ENCODE results near the gene FASTKD1.
"Not testable (repeated sequence)": the region's sequence is repeated elsewhere in the genome, so short reads cannot be mapped to it uniquely, and the experiment has no call there.

The FASTKD1 gene

GRCh38 chr2:169582552-169583266 is 9.0 kb upstream of the FASTKD1 start:
- DNase-seq, H3K27ac Mint-ChIP-seq, H3K4me3 Mint-ChIP-seq, H3K27me3 Mint-ChIP-seq: not testable (repeated sequence)
- Mint-ChIP-seq H3K36me3 (peaks cover 28% of the 10 kb centered on the region), H3K4me1 (peaks cover 25% of the 10 kb centered on the region), H3K9me3 (peaks cover 15% of the 10 kb centered on the region)
- CTCF ChIA-PET, result interaction anchor here (0.6 kb wide), 1 partner anchor 165 kb away, joined by 3 read pairs; no protein-coding TSS in a partner anchor

GRCh38 chr2:169579044-169579443 is 5.4 kb upstream of the FASTKD1 start:
- no peak for DNase-seq
- no peak overlapping the region for H3K27ac Mint-ChIP-seq
- peaks cover 14% of the 10 kb centered on the region for H3K9me3 Mint-ChIP-seq
- H3K36me3 Mint-ChIP-seq, result peaks cover 11% of the 10 kb centered on the region
- CTCF ChIA-PET, result no interaction called here
- H3K4me3 Mint-ChIP-seq, result no peak overlapping the region
- H3K4me1 Mint-ChIP-seq, result peaks cover 5% of the 10 kb centered on the region
- peaks cover 6% of the 10 kb centered on the region for H3K27me3 Mint-ChIP-seq

GRCh38 chr2:169575264-169575663 is 1.6 kb upstream of the FASTKD1 start:
- DNase-seq, H3K36me3 Mint-ChIP-seq, H3K9me3 Mint-ChIP-seq, CTCF ChIA-PET, H3K27me3 Mint-ChIP-seq, H3K4me3 Mint-ChIP-seq, H3K27ac Mint-ChIP-seq: not testable (repeated sequence)
- H3K4me1 Mint-ChIP-seq, result peaks cover 24% of the 10 kb centered on the region

- Mint-ChIP-seq H3K36me3 (peaks cover 14% of the 10 kb centered on the region), H3K4me1 (peaks cover 30% of the 10 kb centered on the region)
- DNase-seq, H3K4me3 Mint-ChIP-seq, H3K27me3 Mint-ChIP-seq, H3K27ac Mint-ChIP-seq, H3K9me3 Mint-ChIP-seq, CTCF ChIA-PET: not testable (repeated sequence)
These were observed 874 bp upstream of the FASTKD1 start for GRCh38 chr2:169574539-169574938.

- CTCF ChIA-PET, result interaction anchor here (0.7 kb wide), 1 partner anchor 10 kb away, joined by 4 read pairs; the partner anchor contains the start of gene PPIG
- Mint-ChIP-seq H3K27me3 (peaks cover 4% of the 10 kb centered on the region), H3K27ac (peak overlapping the region; percentile 87), H3K4me1 (peaks cover 34% of the 10 kb centered on the region), H3K36me3 (peaks cover 18% of the 10 kb centered on the region), H3K4me3 (peak overlapping the region; percentile 98), H3K9me3 (no peaks in the 10 kb centered on the region)
- no peak for DNase-seq
These were observed 272 bp upstream of the FASTKD1 start for GRCh38 chr2:169573974-169574299.

GRCh38 chr2:169572821-169573159 is 875 bp downstream of the FASTKD1 start:
- DNase-seq, result no peak

GRCh38 chr2:169572189-169572588 is 1.5 kb downstream of the FASTKD1 start:
- Mint-ChIP-seq H3K9me3 (no peaks in the 10 kb centered on the region), H3K4me3 (no peak overlapping the region), H3K27ac (no peak overlapping the region), H3K36me3 (peaks cover 24% of the 10 kb centered on the region), H3K27me3 (no peaks in the 10 kb centered on the region), H3K4me1 (peaks cover 34% of the 10 kb centered on the region)
- CTCF ChIA-PET, result interaction anchor here (0.7 kb wide), 2 partner anchors 65 to 238 kb away, joined by 3 read pairs; no protein-coding TSS in a partner anchor
- DNase-seq, result no peak

More at GRCh38 chr2:169572821-169573159, 875 bp downstream of the FASTKD1 start:
- Mint-ChIP-seq H3K4me3 (peak overlapping the region; percentile 98), H3K36me3 (peaks cover 21% of the 10 kb centered on the region), H3K9me3 (no peaks in the 10 kb centered on the region), H3K27me3 (no peaks in the 10 kb centered on the region), H3K27ac (peak overlapping the region; percentile 87), H3K4me1 (peaks cover 34% of the 10 kb centered on the region)
- CTCF ChIA-PET, result no interaction called here

GRCh38 chr2:169571571-169571970 is 2.1 kb downstream of the FASTKD1 start:
- H3K27me3 Mint-ChIP-seq, result no peaks in the 10 kb centered on the region
- H3K36me3 Mint-ChIP-seq, result peaks cover 24% of the 10 kb centered on the region
- CTCF ChIA-PET, result interaction anchor here (0.7 kb wide), 2 partner anchors 66 to 238 kb away, joined by 3 read pairs; no protein-coding TSS in a partner anchor
- no peak for DNase-seq
- peaks cover 34% of the 10 kb centered on the region for H3K4me1 Mint-ChIP-seq
- no peak overlapping the region for H3K27ac Mint-ChIP-seq
- no peaks in the 10 kb centered on the region for H3K9me3 Mint-ChIP-seq
- no peak overlapping the region for H3K4me3 Mint-ChIP-seq

- H3K27me3 Mint-ChIP-seq, H3K4me3 Mint-ChIP-seq, DNase-seq, H3K27ac Mint-ChIP-seq, CTCF ChIA-PET, H3K9me3 Mint-ChIP-seq: not testable (repeated sequence)
- Mint-ChIP-seq H3K4me1 (peaks cover 34% of the 10 kb centered on the region), H3K36me3 (peaks cover 27% of the 10 kb centered on the region)
These were observed 2.9 kb downstream of the FASTKD1 start for GRCh38 chr2:169570752-169571151.

- Mint-ChIP-seq H3K4me3 (no peak overlapping the region), H3K36me3 (peaks cover 30% of the 10 kb centered on the region), H3K27me3 (no peaks in the 10 kb centered on the region), H3K27ac (no peak overlapping the region), H3K4me1 (peaks cover 34% of the 10 kb centered on the region), H3K9me3 (no peaks in the 10 kb centered on the region)
- DNase-seq, result no peak
- CTCF ChIA-PET, result no interaction called here
These were observed 3.7 kb downstream of the FASTKD1 start for GRCh38 chr2:169569948-169570347.

- Mint-ChIP-seq H3K27ac (no peak overlapping the region), H3K27me3 (no peaks in the 10 kb centered on the region), H3K4me1 (peaks cover 13% of the 10 kb centered on the region), H3K9me3 (no peaks in the 10 kb centered on the region), H3K4me3 (no peak overlapping the region), H3K36me3 (peaks cover 36% of the 10 kb centered on the region)
- DNase-seq, result no peak
- CTCF ChIA-PET, result interaction anchor here (0.6 to 1.0 kb wide), 2 partner anchors 19 to 435 kb away, joined by 3 to 4 read pairs; partner anchors contain the start of gene PPIG
These were observed 8.0 kb downstream of the FASTKD1 start for GRCh38 chr2:169565686-169566085.

GRCh38 chr2:169562519-169562918 is 11.1 kb downstream of the FASTKD1 start:
- Mint-ChIP-seq H3K36me3 (peaks cover 28% of the 10 kb centered on the region), H3K27me3 (no peaks in the 10 kb centered on the region), H3K27ac (no peak overlapping the region), H3K4me3 (no peak overlapping the region), H3K9me3 (no peaks in the 10 kb centered on the region), H3K4me1 (no peaks in the 10 kb centered on the region)
- no peak for DNase-seq
- CTCF ChIA-PET, result no interaction called here

GRCh38 chr2:169562084-169562483 is 11.6 kb downstream of the FASTKD1 start:
- H3K9me3 Mint-ChIP-seq, H3K27me3 Mint-ChIP-seq, H3K4me1 Mint-ChIP-seq, DNase-seq, H3K27ac Mint-ChIP-seq, H3K4me3 Mint-ChIP-seq, CTCF ChIA-PET: not testable (repeated sequence)
- peaks cover 27% of the 10 kb centered on the region for H3K36me3 Mint-ChIP-seq

- CTCF ChIA-PET, result no interaction called here
- H3K36me3 Mint-ChIP-seq, result peaks cover 27% of the 10 kb centered on the region
- no peak overlapping the region for H3K4me3 Mint-ChIP-seq
- H3K9me3 Mint-ChIP-seq, result no peaks in the 10 kb centered on the region
- no peaks in the 10 kb centered on the region for H3K4me1 Mint-ChIP-seq
- peak overlapping the region; percentile 37 for H3K27ac Mint-ChIP-seq
- H3K27me3 Mint-ChIP-seq, result no peaks in the 10 kb centered on the region
- DNase-seq, result no peak
These were observed 12.3 kb downstream of the FASTKD1 start for GRCh38 chr2:169561364-169561763.

- Mint-ChIP-seq H3K27ac (no peak overlapping the region), H3K4me3 (no peak overlapping the region), H3K27me3 (no peaks in the 10 kb centered on the region), H3K36me3 (peaks cover 17% of the 10 kb centered on the region), H3K4me1 (no peaks in the 10 kb centered on the region), H3K9me3 (no peaks in the 10 kb centered on the region)
- CTCF ChIA-PET, result no interaction called here
- no peak for DNase-seq
These were observed 26.9 kb downstream of the FASTKD1 start for GRCh38 chr2:169546756-169547155.
